Naive B cell (primary cell): Measurements from ENCODE around the gene MRE11. TPM values are rescaled to one million over a fixed set of nuclear protein-coding genes. Genes with fewer than 3 reads are reported as not detected.

Experiments used
- ATAC-seq, 2 donors: fragments of 150-1000 bp; cut with Tn5 transposase; 2 replicates each; pipeline ENCODE4 v1.10.0; 2021; ENCODE audit warnings: low read depth in 2 of 2, mild to moderate bottlenecking in 2 of 2, moderate library complexity in 2 of 2
- DNase-seq: peaks from one replicate; pipeline ENCODE4 v3.0.0; 2022
- H3K27ac Mint-ChIP-seq, 6 donors: one replicate each; pipeline ENCODE4 v1.8.0; 2020 to 2022; ENCODE audit warnings: mild to moderate bottlenecking in 6 of 6, mixed read lengths in 6 of 6, moderate library complexity in 5 of 6, inconsistent platforms in 2 of 6
- H3K27me3 Mint-ChIP-seq, 3 donors: one replicate each; pipeline ENCODE4 v1.8.0; 2021 to 2022; ENCODE audit warnings: mixed read lengths in 3 of 3, mild to moderate bottlenecking in 1 of 3
- H3K36me3 Mint-ChIP-seq, 2 donors: one replicate each; pipeline ENCODE4 v1.8.0; 2020 to 2022; ENCODE audit warnings: mixed read lengths in 2 of 2, inconsistent platforms in 1 of 2, mild to moderate bottlenecking in 1 of 2
- H3K4me1 Mint-ChIP-seq, 3 donors: one replicate each; pipeline ENCODE4 v1.8.0; 2020 to 2022; ENCODE audit warnings: mixed read lengths in 3 of 3, inconsistent platforms in 1 of 3, mild to moderate bottlenecking in 1 of 3, moderate library complexity in 1 of 3
- H3K4me3 Mint-ChIP-seq, 8 donors: one replicate each; pipeline ENCODE4 v1.8.0; 2020 to 2022; ENCODE audit warnings: mild to moderate bottlenecking in 8 of 8, mixed read lengths in 8 of 8, moderate library complexity in 8 of 8, inconsistent platforms in 2 of 8
- H3K9me3 Mint-ChIP-seq, 7 donors: one replicate each; pipeline ENCODE4 v1.8.0; 2020 to 2022; ENCODE audit warnings: mixed read lengths in 7 of 7, mild to moderate bottlenecking in 5 of 7, inconsistent platforms in 2 of 7, moderate library complexity in 1 of 7
- polyA plus RNA-seq, 6 donors: library from polyadenylated mRNA; unstranded; fragments of 300-500 nt; fragmentation: Illumina TruSeq; gene quantifications; one replicate each; pipeline ENCODE4 v1.2.3, GENCODE V29; 2021; ENCODE audit warnings: low read depth in 6 of 6

MRE11 gene
- 10 to 100 TPM in 5 of 6 donors, 1 to 10 TPM in 1; 9.7 to 19.5 (median 14.9) TPM for polyA plus RNA-seq

DNA sequence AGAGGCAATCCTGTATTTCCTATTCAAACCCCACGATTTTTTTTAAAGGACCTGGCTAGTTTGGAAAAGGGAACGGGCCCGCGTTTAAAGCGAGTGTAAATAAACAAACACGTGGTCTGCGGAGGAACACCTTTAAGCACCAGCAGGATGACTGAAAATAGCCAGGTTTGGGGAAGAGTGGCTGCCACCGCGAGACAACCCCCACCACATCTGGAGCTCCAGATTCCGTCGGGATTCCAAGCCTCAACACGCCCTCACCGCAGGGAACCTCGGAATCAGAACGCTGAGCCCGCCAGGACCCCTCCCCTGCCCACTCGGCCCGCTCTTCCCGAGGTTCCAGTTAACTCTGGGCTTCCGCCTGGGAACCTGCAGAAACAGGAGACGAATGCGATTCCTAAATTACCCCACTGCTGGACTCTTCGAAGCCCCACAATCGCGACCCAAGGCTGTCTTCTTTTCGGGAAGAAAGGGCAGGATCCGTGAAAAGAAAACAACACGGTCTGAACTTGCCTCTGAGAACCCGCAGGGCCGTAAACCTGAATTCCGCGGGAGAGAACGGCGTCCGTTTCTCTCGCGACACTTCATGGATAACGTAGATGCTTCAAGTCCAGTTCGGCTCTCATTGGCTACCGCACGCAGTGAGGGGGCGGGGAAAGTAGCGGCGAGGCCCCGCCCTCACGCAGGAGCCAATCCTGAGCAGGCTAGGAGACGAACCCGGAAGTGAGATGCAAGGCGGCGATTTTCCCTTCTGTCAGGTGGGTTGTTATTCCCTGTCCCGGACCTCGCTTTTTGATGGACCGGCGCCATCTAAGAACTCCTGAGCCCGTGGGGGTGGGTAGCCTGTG, at the start of gene MRE11, which contains the start of gene ANKRD49:
MRE11 (minus strand) TSS at position 564 of the 845 bp plus-strand sequence. CDS start 1,043 bp downstream, outside the sequence.
ANKRD49 (plus strand) TSS at position 704 of the 845 bp plus-strand sequence. CDS start 2,710 bp downstream, outside the sequence.
- Mint-ChIP-seq H3K36me3 (peaks cover 18 to 27% of the 10 kb centered on the region in 2 donors), H3K27ac (peak within 1 kb of the TSS; percentile 96 to 98 (median 98)), H3K9me3 (no peaks in the 10 kb centered on the region), H3K27me3 (no peaks in the 10 kb centered on the region), H3K4me1 (peaks cover 21 to 33% (median 25%) of the 10 kb centered on the region in 3 donors), H3K4me3 (peak within 1 kb of the TSS; percentile 94 to 99 (median 98))
- DNase-seq = peak; percentile 96
- ATAC-seq = peak; percentile 98

DNA sequence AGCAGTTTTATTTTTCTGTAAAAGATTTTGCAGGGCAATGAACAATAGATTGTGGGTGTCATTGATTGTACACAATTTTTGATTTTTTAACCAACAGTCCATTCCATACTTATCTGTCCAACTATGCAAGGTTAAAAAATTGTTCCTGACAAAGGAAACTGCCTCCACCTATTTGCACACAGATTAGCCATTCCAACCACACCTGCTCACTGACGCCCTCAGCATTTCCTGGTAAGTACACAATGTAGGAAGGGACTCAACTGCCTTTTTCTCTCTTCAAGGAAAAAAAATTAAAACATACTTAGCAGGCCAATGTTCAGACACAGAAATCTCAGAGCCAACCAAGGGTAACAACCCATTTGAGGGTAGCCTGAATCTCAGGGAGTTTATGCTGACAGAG, 45.8 kb upstream of the MRE11 start:
- peaks cover 8 to 13% (median 12%) of the 10 kb centered on the region in 3 donors for H3K4me1 Mint-ChIP-seq
- peaks cover 5 to 18% (median 6%) of the 10 kb centered on the region in 3 donors for H3K27me3 Mint-ChIP-seq

DNA sequence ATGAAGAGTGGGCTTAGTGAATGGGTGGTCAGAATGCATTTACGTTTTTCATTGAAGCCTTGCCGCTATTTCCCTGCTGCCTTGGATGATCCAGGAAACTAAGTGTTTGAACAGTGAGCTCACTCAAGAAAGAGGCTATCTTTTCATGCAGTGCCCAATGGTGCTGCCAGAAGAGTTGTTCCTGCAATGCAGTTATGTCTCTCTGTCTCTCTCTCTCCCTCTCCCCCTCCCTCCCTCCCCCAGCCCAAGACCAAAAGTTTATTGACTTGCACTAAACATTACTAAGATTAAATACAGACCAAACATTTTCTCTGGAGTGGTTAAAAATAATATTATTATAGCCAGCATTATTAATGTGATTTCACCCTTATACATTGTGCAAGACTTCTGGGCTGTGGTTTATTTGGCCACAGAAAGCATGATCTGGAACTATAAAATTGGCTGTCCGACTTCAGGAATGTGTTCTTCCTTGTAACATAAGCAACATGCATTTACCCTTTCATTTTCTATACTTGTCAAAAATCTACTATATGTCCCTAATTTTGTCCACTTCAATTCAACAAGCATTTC, 43.5 kb upstream of the MRE11 start:
- Mint-ChIP-seq H3K9me3 (no peaks in the 10 kb centered on the region), H3K4me3 (no peak overlapping the region), H3K27ac (no peak overlapping the region), H3K4me1 (no peaks in the 10 kb centered on the region), H3K27me3 (peaks cover 5 to 18% (median 6%) of the 10 kb centered on the region in 3 donors), H3K36me3 (no peaks in the 10 kb centered on the region)
- no peak for ATAC-seq
- no peak for DNase-seq

More for the DNA sequence above, 45.8 kb upstream of the MRE11 start:
- Mint-ChIP-seq H3K36me3 (no peaks in the 10 kb centered on the region), H3K27ac (no peak overlapping the region), H3K4me3 (no peak overlapping the region), H3K9me3 (no peaks in the 10 kb centered on the region)
- ATAC-seq = no peak
- no peak for DNase-seq

DNA sequence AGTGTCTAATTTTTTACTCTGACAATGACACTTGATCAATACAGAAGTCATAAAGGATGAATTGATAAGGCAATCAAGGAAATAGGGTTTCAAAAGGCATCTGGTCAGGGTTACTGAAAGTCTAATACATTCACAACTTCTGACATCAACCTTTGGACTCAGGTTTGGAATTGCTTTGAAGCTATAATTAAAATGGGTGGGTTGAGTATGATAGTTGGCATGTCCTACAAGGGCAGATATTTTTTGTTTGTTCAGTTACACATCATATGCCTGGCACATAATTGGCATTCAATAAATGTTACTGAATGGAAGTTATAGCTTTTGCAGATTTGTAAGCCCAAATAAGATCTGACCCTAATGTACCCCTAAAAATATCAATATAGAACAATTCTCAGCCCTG, 42.7 kb upstream of the MRE11 start:
- ATAC-seq = no peak
- Mint-ChIP-seq H3K4me1 (no peaks in the 10 kb centered on the region), H3K27ac (no peak overlapping the region), H3K9me3 (no peaks in the 10 kb centered on the region), H3K4me3 (no peak overlapping the region), H3K36me3 (no peaks in the 10 kb centered on the region), H3K27me3 (peaks cover 5 to 14% (median 6%) of the 10 kb centered on the region in 3 donors)
- DNase-seq = no peak

DNA sequence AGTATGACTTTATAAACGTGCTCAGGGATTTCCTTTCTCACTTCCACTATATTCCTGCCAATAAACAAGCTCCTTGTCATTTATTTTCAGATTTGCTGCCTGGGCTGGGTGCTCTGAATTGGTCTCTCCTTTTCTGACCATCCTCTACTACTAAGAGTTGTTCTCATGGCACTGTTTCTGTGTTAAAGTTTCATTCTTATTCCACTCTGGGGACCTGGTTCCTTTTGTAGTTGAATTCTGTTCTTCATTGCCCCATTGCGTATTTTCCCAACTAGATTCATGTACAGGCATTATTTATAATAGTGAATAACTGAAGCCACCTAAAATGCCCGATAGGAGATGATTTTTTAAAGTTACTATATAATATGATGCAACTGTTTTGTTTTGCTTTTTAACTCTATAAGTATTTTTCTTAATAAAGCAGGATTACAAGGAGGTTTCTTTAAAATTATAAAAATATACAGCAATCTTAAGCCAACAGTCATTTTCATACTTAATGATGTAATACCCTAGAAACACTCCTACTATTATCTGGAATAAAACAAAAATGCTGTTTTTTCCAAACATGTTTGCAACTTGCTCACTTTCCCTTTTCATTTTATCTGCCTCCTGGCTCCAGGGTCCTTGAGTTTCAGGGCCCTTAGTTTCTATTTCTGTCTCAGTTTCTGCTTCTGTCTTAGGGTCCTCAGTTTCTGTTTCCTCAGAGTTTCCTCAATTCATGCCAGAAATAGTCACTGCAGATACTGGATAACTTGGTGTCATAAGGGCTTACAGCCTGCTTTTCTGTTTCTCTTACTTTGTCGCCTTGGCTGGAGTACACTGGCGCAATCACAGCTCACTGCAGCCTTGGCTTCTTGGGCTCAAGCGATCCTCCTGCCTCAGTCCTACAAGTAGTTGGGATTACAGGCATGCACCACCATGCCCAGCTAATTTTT, 40.3 kb upstream of the MRE11 start:
- Mint-ChIP-seq H3K9me3 (no peaks in the 10 kb centered on the region), H3K36me3 (no peaks in the 10 kb centered on the region), H3K27ac (no peak overlapping the region), H3K4me1 (no peaks in the 10 kb centered on the region), H3K27me3 (peaks cover 5 to 7% (median 6%) of the 10 kb centered on the region in 3 donors), H3K4me3 (no peak overlapping the region)
- ATAC-seq = no peak
- no peak for DNase-seq

DNA sequence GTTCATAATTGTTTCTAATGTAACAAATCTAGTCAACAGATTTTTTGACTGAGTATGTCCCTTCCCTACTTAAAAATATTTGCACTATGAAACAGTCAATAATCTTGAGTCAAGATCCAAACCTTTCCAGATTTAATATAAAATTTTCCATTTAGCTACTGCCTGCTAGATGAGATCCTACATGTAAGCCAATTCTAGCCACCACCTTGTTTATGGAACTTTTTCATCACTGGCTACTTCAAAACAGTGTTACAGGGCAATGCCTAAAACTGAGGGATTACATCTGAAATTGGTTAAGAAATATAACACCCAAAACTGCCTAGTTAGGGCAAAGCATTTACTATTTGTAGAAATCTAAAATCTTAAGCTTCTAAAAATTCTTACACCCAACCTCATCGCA, 39.6 kb upstream of the MRE11 start:
- H3K27ac Mint-ChIP-seq = no peak overlapping the region
- ATAC-seq = no peak
- peaks cover 6 to 15% (median 6%) of the 10 kb centered on the region in 3 donors for H3K27me3 Mint-ChIP-seq
- no peaks in the 10 kb centered on the region for H3K36me3 Mint-ChIP-seq
- H3K4me1 Mint-ChIP-seq = no peaks in the 10 kb centered on the region
- DNase-seq = no peak
- no peak overlapping the region for H3K4me3 Mint-ChIP-seq
- H3K9me3 Mint-ChIP-seq = no peaks in the 10 kb centered on the region

DNA sequence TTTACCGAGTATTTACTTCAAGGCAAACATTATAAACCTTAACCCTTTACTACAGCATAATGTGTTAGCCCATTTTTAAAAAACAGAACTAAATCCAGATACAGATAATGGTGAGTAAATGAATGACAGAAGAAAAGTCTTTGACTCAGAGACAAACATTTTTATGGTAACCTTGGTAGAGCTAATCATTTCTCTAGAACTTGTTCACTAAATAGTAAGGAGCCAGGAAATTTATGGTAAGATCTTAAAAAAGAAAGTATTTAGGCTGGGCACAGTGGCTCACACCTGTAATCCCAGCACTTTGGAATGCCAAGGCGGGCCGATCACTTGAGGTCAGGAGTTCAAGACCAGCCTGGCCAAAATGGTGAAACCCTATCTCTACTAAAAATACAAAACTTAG, 38.6 kb upstream of the MRE11 start:
- Mint-ChIP-seq H3K4me3 (no peak overlapping the region), H3K27ac (no peak overlapping the region), H3K9me3 (no peaks in the 10 kb centered on the region), H3K4me1 (no peaks in the 10 kb centered on the region), H3K27me3 (peaks cover 2 to 15% (median 9%) of the 10 kb centered on the region in 3 donors), H3K36me3 (no peaks in the 10 kb centered on the region)
- ATAC-seq = no peak
- no peak for DNase-seq

DNA sequence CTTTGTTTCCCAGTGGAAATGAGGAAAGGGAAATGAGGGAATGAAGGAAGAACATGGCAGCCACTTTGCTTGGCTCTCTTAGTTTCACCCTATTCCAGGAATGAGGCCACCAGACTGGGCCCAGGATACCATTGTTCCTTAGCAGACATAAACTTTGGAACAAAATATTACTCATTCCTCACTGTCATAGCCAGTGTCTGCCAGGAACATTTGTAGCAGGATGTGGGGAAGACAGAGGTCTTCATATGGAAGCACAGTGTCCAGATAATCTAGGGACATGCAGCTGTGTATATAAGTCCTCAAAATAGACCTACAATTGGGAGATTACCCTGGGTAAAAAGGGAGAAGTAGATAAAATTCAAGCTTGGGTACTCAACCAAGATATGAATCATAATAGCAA, 34.9 kb upstream of the MRE11 start:
- H3K4me3 Mint-ChIP-seq = no peak overlapping the region
- DNase-seq = no peak
- H3K27me3 Mint-ChIP-seq = peaks cover 7 to 16% (median 10%) of the 10 kb centered on the region in 3 donors
- H3K4me1 Mint-ChIP-seq = no peaks in the 10 kb centered on the region
- no peak overlapping the region for H3K27ac Mint-ChIP-seq
- no peaks in the 10 kb centered on the region for H3K9me3 Mint-ChIP-seq
- ATAC-seq = no peak
- no peaks in the 10 kb centered on the region for H3K36me3 Mint-ChIP-seq

DNA sequence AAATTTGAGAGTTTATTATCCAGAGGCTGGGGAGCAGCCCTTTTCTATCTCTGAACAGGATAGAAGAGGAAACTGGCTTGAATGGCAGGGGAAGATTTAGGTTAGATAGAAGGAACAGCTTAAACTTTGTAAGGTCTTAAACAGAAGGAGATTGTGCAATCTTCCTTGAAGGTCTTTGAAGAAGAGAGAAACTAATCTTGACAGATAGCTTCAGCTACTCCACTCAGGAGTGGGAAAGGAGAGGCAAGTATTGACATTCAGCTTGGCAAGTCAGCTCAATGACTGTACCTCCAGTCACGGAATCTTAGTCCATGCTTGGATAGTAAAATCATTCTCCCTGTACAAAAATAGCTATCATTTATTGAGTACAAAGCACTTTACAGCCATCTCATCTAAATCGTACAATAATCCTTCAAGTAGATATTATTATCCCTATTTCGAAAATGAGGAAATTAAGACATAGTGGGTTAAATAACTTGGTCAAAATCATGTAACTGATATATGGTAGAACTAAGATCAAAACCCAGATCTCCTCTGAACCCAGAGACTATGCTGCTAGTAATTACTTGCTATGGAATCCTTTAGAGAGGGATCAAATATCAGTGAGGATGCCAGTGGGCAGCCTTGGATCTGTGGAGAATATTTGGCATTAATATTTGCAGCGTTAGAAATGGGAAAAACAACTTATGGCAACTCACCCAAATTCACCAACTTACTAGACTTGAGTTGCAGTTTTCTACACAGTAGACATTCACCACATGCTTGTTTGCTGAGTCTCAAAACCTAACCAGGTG, 33.2 kb upstream of the MRE11 start:
- DNase-seq (no peak), ATAC-seq (no peak)
- Mint-ChIP-seq H3K9me3 (no peaks in the 10 kb centered on the region), H3K36me3 (no peaks in the 10 kb centered on the region), H3K27ac (no peak overlapping the region), H3K27me3 (peaks cover 10 to 16% (median 14%) of the 10 kb centered on the region in 3 donors), H3K4me1 (no peaks in the 10 kb centered on the region), H3K4me3 (no peak overlapping the region)

DNA sequence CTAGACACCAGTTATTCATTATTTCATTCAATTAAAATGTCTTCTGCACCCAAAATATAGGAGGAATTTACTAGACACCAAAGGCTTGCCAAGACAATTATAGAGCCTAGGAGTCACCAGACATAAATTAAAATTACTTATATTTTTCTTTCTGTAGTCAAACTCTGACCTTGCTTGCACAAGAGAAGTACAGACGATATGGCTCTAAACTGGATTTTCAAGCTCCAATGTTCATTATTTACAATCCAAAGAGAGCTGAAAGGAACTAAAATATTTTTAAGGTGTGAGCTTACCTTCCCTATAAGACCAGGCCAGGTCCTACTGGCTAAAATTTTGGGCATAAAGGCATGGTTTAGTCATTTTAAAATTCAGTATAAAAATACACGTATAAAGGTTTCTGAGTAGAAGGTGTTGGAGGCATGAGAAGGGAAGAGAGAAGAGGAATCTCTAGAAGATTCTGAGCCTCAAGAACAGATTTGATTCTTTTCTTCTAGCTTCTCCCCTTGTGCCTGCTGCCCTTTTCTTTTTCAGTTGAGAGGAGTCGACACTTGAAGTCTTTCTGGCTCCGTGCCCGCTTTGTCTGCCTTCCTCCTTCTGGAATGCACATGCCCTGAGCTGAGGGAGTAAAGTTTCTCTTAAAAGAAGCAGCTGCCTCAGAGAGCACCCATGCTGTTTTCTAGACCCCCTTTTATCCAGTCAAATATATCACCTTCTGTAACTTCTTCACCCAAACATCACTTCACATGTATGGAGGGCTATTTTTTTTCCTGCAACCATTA, 32.1 kb upstream of the MRE11 start:
- Mint-ChIP-seq H3K36me3 (no peaks in the 10 kb centered on the region), H3K27me3 (peaks cover 10 to 16% (median 14%) of the 10 kb centered on the region in 3 donors), H3K9me3 (no peaks in the 10 kb centered on the region), H3K27ac (no peak overlapping the region), H3K4me1 (no peaks in the 10 kb centered on the region), H3K4me3 (no peak overlapping the region)
- ATAC-seq (no peak), DNase-seq (no peak)

DNA sequence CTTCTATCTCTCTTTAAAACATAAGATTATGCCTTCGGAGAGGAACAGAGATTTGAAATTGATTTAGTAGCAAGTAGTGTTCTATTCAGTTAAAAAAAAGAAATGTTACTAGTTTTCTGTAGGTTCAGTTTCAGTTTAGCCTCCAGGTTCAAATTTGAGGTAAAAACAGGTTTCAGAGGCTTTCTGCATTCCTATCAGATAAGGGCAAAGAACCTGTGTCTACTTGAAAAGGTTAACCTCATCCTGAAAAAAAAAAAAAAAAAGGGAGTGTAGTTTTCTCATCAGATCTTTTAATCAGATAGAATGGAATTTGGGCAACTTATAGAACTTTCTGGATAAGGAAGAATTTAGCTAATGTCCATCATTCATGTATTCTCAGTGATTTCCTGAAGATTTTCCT, 30.7 kb upstream of the MRE11 start:
- Mint-ChIP-seq H3K9me3 (no peaks in the 10 kb centered on the region), H3K4me1 (no peaks in the 10 kb centered on the region), H3K27me3 (peaks cover 10 to 16% (median 14%) of the 10 kb centered on the region in 3 donors), H3K4me3 (no peak overlapping the region), H3K36me3 (no peaks in the 10 kb centered on the region), H3K27ac (no peak overlapping the region)
- ATAC-seq = no peak
- no peak for DNase-seq

DNA sequence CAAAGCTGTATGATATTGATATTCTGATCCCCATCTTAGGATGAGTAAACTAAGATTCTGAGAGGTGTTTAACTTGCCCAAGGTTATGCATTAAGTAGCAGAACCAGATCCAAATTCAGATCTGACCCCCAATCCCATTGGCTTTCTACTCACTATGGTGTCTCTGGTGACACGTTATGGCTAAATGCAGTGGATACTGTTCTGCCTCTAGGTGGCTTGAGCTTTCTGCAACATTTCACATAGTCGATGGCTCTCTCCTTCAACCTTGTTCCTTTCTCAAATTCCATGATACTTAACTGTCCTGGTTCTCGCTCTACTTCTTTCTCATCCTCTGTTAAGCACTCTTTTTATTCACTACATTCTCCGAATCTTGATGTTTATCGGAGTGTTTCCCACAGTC, 28.0 kb upstream of the MRE11 start:
- Mint-ChIP-seq H3K27ac (no peak overlapping the region), H3K4me3 (no peak overlapping the region), H3K9me3 (no peaks in the 10 kb centered on the region), H3K27me3 (peaks cover 7 to 9% (median 7%) of the 10 kb centered on the region in 3 donors), H3K36me3 (no peaks in the 10 kb centered on the region), H3K4me1 (no peaks in the 10 kb centered on the region)
- ATAC-seq = no peak
- no peak for DNase-seq
